Stimulated activated CD8-positive, alpha-beta memory T cell treated with anti-CD3 and anti-CD28 coated beads, Interleukin-12 subunit alpha, Interleukin-12 subunit beta, amount 100 ng/mL, for 4 hours (primary cell): ENCODE measurements around the gene PDE6H.

Experiments used
- DNase-seq: peaks from one replicate; pipeline ENCODE4 v3.0.0-alpha.2; 2020; ENCODE audit warnings: low read depth

Gene PDE6H

GRCh38 chr12:14972816-14973215, at the start of gene PDE6H:
Gene PDE6H, plus strand, starts transcription at chr12:14973042. Its CDS starts 4,971 bp downstream, at chr12:14978013.
- DNase-seq: no peak

DNA sequence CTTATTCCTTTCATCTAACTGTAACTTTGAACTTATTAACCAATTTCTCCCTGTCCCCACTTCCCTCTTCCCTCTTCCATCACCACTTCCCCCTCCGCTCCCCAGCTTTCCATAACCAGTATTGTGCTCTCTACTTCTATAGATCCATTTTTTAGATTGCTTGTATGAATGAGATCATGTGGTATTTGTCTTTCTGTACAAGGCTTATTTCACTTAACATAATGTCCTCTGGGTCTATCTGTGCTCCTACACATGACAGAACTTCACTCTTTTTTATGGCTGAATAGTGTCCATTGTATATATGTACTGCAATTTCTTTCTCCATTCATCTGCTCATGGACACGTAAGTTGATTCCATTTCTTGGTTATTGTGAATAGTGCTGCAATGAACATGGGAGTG, 48.9 kb upstream of the PDE6H start:
- DNase-seq: no peak

DNA sequence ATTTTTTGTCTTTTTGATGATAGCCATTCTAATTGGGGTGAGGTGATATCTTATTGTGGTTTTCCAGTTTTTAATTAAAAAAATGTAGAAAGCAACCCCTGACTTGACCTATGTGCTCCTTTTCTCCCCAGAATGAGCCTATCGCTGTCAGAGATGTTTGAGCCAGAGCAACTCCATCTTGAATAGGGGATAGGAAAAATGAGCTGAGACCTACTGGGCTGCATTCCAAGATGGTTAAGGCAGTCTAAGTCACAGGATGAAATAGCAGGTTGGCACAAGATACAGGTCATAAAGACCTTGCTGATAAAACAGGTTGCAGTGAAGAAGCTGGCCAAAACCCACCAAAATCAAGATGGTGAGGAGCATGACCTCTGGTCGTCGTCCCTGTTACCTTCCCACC, 48.3 kb upstream of the PDE6H start:
- DNase-seq: no peak

DNA sequence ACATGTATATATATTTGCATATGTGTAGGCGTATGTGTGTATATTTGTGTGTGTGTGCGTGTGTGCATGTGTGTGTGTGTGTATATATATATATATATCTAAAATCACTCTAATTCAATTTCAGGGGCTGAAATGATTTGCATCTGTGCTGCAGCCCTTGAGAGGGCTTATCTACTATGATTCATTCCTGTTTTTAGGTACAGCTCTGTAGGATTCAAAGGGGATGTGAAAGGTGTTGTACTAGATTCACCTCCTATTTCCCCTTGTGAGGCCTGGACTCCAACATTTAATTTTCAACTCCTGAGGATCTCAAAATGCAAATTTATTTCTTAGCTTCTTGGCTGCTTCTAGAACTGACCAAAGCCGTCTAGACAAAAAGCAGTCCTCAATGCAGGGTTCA, 45.6 kb upstream of the PDE6H start:
- no peak for DNase-seq

GRCh38 chr12:14928931-14929330, 43.9 kb upstream of the PDE6H start:
- no peak for DNase-seq

DNA sequence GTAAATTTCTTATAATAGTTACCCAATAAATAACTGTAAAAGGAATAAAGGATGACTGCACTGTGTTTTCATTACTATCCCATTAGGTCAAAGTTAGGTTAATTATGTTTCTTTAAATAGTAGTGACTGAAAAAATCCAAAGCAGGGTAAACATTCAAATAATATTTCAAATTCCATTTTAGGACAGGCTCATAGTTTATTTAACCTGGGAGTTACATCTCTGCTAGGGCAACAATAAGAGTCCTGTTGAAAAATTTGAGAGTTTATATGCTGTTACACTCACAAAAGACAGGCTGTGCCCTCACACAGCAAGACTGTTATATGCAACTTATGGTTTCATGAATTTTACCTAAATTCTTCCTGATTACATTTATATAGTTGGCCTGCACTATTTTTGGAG, 42.5 kb upstream of the PDE6H start:
- no peak for DNase-seq

DNA sequence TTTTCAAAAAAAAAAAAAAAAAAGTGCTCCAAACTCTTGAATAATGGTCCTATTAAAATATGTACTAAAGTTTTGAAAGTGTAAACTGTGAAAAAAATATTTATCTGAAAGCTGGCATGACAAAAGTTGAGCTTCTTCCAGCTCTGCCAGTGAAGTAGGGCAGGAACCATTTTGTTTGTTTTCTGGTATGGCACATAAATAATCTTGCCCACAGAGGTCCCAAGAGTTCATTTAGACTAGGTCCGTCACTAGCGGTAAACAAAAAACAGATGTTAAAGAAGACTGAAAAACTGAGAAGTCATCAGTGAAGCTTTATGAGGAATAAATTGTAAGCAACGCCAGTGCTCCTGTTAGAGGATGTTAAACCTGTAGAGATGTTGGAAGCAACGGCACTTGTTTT, 41.5 kb upstream of the PDE6H start:
- no peak for DNase-seq

DNA sequence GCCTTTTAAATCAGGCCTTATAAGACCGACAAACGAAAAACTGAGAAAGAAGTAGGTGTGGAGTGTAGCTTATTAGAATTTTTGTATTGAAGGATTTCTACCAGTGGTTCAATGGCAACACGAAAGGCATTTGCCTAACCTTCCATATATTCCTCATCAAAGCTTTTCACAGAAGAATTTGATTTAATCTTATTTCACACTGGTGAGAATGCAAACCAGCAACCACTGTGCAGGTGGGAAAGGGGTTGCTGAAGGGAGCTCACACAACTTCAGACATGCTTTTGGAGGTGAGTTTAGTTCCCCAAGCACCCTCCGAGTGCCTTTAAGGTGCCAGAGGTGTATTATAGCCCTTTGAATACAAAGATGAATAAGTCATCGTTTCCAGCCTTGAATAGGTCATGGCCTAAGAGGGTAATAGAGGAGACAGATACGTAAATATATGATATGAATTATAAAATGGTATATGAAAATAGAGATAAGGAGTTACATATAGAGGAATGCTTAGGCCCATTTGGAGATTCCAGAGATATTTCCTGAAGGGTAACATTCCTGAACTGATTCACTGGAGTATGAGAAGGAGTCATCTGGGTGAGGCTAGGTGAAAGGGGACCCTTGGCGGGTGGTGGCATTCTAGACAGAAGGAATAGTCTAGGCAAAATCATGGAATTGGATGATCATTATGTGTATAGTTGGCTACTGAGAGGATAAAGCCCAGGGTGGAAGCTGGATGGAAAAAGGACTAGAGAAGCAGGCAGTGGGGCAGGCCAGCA, 40.9 kb upstream of the PDE6H start:
- no peak for DNase-seq

DNA sequence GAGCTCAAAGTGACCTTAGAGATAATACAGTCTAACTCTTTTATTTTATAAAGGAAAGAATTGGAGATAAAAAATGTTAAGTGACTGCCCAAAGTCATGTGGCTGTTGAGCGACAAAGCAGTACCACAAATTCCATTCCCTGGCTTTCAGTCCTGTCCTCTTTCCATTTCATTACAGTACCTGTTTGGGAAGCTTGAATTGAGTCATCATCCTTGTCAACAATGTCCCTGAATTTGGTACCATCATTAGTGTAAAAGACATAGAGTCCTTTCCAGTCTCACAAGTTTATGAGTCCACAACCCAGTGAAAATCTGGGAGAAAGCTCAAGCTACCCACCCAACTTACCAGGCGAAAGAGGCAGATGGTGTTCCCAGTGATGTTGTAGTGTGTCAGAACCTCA, 38.3 kb upstream of the PDE6H start:
- DNase-seq: no peak

- DNase-seq: no peak
Measured at GRCh38 chr12:14935031-14935430, 37.8 kb upstream of the PDE6H start.

- no peak for DNase-seq
Measured at GRCh38 chr12:14936224-14936861, 36.5 kb upstream of the PDE6H start.

DNA sequence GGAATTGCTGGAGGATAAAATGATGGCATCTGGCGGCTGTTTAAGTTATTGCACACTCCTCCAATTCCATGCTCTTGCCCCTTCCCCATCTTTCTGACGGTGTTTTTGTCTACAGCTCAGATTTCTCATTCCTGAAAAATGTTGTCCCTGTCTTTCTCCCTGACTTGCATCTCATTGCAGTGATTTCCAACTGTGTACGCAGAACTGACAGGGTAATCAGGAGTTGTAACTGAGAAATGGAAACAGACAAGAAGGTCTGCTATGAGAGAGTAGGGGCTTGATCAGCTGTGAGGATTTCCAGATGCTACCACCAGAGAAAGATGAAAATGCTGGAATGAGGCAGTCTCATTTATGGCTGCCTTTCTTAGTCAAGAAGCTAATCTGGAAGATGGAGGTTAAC, 35.8 kb upstream of the PDE6H start:
- DNase-seq: no peak

DNA sequence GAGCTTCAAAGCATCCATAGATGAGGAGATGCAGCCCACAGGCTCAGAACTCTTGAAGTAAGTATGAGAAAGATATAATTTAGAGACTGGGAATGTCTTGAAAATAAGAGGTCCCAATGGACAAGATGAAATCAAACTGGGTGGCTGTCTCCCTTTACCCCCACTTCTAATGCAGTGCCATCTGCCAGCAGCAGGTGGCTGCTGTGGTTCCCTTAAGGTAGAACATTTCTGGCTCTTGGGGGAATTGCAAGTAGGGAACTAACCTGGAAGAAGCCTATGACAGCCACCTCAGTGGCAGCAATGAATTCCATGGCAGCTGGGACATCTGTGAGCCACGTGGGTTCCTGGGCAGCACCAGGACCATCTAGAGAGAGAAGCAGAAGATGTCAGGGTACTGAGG, 35.2 kb upstream of the PDE6H start:
- no peak for DNase-seq

DNA sequence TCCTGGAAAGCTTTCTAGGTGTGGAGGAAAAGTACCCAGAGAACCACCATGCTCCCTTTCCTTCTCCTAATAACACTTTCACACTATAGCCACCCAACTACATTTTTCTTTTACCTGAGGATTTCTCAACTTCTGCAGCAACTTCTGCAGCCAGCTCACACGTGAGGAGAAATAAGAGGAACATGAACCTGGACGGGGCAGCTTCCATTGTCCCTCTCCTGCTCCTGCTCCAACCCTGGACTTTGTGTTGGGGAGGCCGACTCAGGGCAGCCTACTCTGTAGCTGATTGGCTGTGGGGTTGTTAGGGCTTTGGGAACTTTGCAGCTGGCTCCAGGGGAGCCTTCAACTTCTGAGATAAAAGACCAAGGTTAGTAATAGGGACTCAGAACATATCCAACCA, 34.5 kb upstream of the PDE6H start, which contains the start of gene ERP27:
ERP27 (minus strand) TSS at position 237 of the 400 bp plus-strand sequence; CDS start at position 208, 29 bp downstream.
- DNase-seq: no peak

- DNase-seq: no peak
Measured at GRCh38 chr12:14941369-14941768, 31.5 kb upstream of the PDE6H start.

GRCh38 chr12:14942196-14942931, 30.5 kb upstream of the PDE6H start:
- DNase-seq: no peak

- DNase-seq: no peak
Measured at GRCh38 chr12:14946162-14946561, 26.7 kb upstream of the PDE6H start.

- DNase-seq: no peak
Measured at GRCh38 chr12:14946861-14947260, 26.0 kb upstream of the PDE6H start.

- DNase-seq: no peak
Measured at GRCh38 chr12:14948672-14949071, 24.2 kb upstream of the PDE6H start.

DNA sequence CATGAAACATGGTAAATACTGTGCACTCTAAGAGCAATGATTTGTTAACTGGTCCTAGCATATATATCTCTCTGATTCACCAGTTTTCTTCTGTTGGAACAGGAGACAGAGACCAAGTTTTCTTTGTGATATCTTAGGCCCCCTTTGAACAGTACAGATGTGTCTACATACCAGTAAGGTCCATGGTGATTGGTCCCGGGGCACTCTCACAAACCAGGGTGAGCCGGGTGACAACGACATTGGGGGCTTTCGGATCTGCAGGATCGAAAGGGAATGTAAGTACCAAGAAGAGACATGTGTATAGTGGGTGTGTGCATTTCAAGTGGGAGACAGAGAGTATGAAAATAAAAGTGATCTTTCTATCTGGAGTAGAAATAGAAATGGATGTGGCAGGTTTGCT, 23.2 kb upstream of the PDE6H start:
- DNase-seq: no peak

- no peak for DNase-seq
Measured at GRCh38 chr12:14950421-14950820, 22.4 kb upstream of the PDE6H start.

- DNase-seq: no peak
Measured at GRCh38 chr12:14950982-14951746, 21.7 kb upstream of the PDE6H start.
